MM.1S (cell line): ENCODE results near the gene FAXDC2.

Source experiments
- DNase-seq: peaks from one replicate; pipeline ENCODE4 v3.0.0-alpha.2; 2015
- H2AFZ ChIP-seq: fragments of 300-600 bp; sonication (generic); 2 replicates; pipeline ENCODE4 v1.6.0; 2016; ENCODE audit warnings: antibody characterized with exemption, low read length
- H3F3A ChIP-seq: fragments of 300-600 bp; sonication (generic); 2 replicates; pipeline ENCODE4 v1.6.1; 2016; ENCODE audit warnings: mild to moderate bottlenecking, antibody characterized with exemption, low read length, moderate library complexity, mixed read lengths; ENCODE audit not compliant: insufficient read depth
- H3K27ac ChIP-seq: fragments of 300-600 bp; sonication (generic); 2 replicates; pipeline ENCODE4 v1.5.1; 2016; ENCODE audit warnings: mild to moderate bottlenecking, low read length
- H3K27me3 ChIP-seq: fragments of 300-600 bp; sonication (generic); replicated peaks from 2 replicates; pipeline ENCODE4 v1.6.0; 2016; ENCODE audit warnings: low read length; ENCODE audit not compliant: insufficient read depth
- H3K36me3 ChIP-seq: fragments of 300-600 bp; sonication (generic); replicated peaks from 2 replicates; pipeline ENCODE4 v1.6.1; 2016; ENCODE audit warnings: mild to moderate bottlenecking, low read length, mixed read lengths; ENCODE audit not compliant: insufficient read depth
- H3K4me1 ChIP-seq: fragments of 300-600 bp; sonication (generic); 2 replicates; pipeline ENCODE4 v1.6.1; 2016; ENCODE audit warnings: low read length, mixed read lengths
- H3K4me2 ChIP-seq: fragments of 300-600 bp; sonication (generic); 2 replicates; pipeline ENCODE4 v1.6.0; 2016; ENCODE audit warnings: low read depth, low read length
- H3K4me3 ChIP-seq: fragments of 300-600 bp; sonication (generic); 2 replicates; pipeline ENCODE4 v1.5.1; 2016; ENCODE audit warnings: low read length, mixed read lengths
- H3K79me2 ChIP-seq: fragments of 300-600 bp; sonication (generic); 2 replicates; pipeline ENCODE4 v1.6.1; 2016; ENCODE audit warnings: mixed run types, low read length, mixed read lengths
- H3K9ac ChIP-seq: fragments of 300-600 bp; sonication (generic); 2 replicates; pipeline ENCODE4 v1.6.1; 2016; ENCODE audit warnings: low read length, mixed read lengths
- H3K9me2 ChIP-seq: fragments of 300-600 bp; sonication (generic); replicated peaks from 2 replicates; pipeline ENCODE4 v1.6.1; 2016; ENCODE audit warnings: mild to moderate bottlenecking, low read length, mixed read lengths; ENCODE audit not compliant: insufficient read depth
- H3K9me3 ChIP-seq: fragments of 300-600 bp; sonication (generic); replicated peaks from 2 replicates; pipeline ENCODE4 v1.6.1; 2016; ENCODE audit warnings: mild to moderate bottlenecking, low read length, mixed read lengths; ENCODE audit not compliant: insufficient read depth
- H4K20me1 ChIP-seq: fragments of 300-600 bp; sonication (generic); 2 replicates; pipeline ENCODE4 v1.6.1; 2016; ENCODE audit warnings: mild to moderate bottlenecking, low read length, moderate library complexity, mixed read lengths; ENCODE audit not compliant: insufficient read depth
- EZH2 ChIP-seq: fragments of 300-600 bp; sonication (generic); optimal IDR thresholded peaks from 2 replicates; pipeline ENCODE3; 2017; ENCODE audit warnings: low read depth, mild to moderate bottlenecking, antibody characterized with exemption, low read length, mixed read lengths
- EZH2phosphoT487 ChIP-seq: fragments of 300-600 bp; sonication (generic); IDR thresholded peaks from 2 replicates; pipeline ENCODE4 v1.6.1; 2018; ENCODE audit warnings: antibody characterized with exemption, low read length
- TF ChIP-seq, protein P1 (sequence below): fragments of 300-600 bp; sonication (generic); IDR thresholded peaks from 2 replicates; pipeline ENCODE4 v1.5.1; 2016; ENCODE audit warnings: antibody characterized with exemption, low read length, mixed read lengths

FAXDC2 gene

GRCh38 chr5:154866841-154867240 lies 16.4 kb upstream of the FAXDC2 start:
- H3K4me1 ChIP-seq = peaks cover 17% of the 10 kb centered on the region
- H3K36me3 ChIP-seq = peaks cover 23% of the 10 kb centered on the region; the same call in 1 of the 2 replicates
- DNase-seq = no peak
- peaks cover 45% of the 10 kb centered on the region for H3K79me2 ChIP-seq
- no peak overlapping the region for H3K27ac ChIP-seq
- peaks cover 7% of the 10 kb centered on the region; the same call in 1 of the 2 replicates for H3F3A ChIP-seq
- H3K4me2 ChIP-seq = no peak overlapping the region
- H3K27me3 ChIP-seq = no peaks in the 10 kb centered on the region
- H4K20me1 ChIP-seq = peaks cover 6% of the 10 kb centered on the region; the same call in 1 of the 2 replicates
- H3K9ac ChIP-seq = no peak overlapping the region
- no peak overlapping the region for H2AFZ ChIP-seq
- no peaks in the 10 kb centered on the region for H3K9me2 ChIP-seq
- no peak overlapping the region for H3K4me3 ChIP-seq
- H3K9me3 ChIP-seq = no peaks in the 10 kb centered on the region
- TF ChIP-seq, protein P1, sequence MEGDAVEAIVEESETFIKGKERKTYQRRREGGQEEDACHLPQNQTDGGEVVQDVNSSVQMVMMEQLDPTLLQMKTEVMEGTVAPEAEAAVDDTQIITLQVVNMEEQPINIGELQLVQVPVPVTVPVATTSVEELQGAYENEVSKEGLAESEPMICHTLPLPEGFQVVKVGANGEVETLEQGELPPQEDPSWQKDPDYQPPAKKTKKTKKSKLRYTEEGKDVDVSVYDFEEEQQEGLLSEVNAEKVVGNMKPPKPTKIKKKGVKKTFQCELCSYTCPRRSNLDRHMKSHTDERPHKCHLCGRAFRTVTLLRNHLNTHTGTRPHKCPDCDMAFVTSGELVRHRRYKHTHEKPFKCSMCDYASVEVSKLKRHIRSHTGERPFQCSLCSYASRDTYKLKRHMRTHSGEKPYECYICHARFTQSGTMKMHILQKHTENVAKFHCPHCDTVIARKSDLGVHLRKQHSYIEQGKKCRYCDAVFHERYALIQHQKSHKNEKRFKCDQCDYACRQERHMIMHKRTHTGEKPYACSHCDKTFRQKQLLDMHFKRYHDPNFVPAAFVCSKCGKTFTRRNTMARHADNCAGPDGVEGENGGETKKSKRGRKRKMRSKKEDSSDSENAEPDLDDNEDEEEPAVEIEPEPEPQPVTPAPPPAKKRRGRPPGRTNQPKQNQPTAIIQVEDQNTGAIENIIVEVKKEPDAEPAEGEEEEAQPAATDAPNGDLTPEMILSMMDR = no peak

DNA sequence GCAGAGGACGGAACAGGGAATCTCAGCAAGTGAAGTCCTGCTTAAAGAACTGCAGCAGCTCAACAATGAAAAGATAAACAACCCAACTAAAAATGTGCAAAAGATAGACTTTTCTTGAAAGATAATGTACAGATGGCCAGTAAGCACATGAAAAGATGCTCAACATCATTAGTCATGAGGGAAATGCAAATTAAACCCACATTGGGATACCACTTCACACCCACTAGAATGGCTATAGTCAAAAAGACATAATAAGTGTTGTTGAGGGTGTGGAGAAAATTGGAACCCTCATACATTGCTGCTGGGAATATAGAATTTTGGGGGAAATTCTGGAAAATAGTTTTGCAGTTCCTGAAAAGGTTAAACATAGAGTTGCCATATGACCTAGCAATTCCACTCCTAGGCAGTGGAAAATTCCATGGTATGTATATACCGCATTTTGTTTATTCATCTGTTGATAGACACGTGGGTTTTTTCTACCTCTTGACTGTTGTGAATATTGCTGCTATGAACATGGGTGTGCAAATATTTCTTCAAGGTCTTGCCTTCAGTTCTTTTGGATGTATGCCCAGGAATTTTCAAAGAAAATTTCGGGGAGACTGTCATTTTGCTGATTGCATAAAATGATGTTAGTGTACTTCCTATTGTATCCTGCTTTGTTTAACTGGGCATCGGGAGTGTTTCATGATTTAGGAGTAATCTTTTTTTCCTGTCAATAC lies 15.2 kb upstream of the FAXDC2 start:
- peaks cover 57% of the 10 kb centered on the region for H3K79me2 ChIP-seq
- H4K20me1 ChIP-seq = peaks cover 6% of the 10 kb centered on the region; the same call in 1 of the 2 replicates
- no peaks in the 10 kb centered on the region for H3K9me3 ChIP-seq
- DNase-seq = no peak
- H3K4me1 ChIP-seq = peaks cover 17% of the 10 kb centered on the region
- TF ChIP-seq, protein P1 = no peak
- TF ChIP-seq EZH2 (no peak), EZH2phosphoT487 (no peak)
- H3K4me2 ChIP-seq = no peak overlapping the region
- H3F3A ChIP-seq = peaks cover 7% of the 10 kb centered on the region; the same call in 1 of the 2 replicates
- H3K4me3 ChIP-seq = no peak overlapping the region
- H3K9ac ChIP-seq = no peak overlapping the region
- no peaks in the 10 kb centered on the region for H3K9me2 ChIP-seq
- H3K27ac ChIP-seq = no peak overlapping the region
- no peaks in the 10 kb centered on the region for H3K27me3 ChIP-seq
- H2AFZ ChIP-seq = no peak overlapping the region
- H3K36me3 ChIP-seq = peaks cover 20% of the 10 kb centered on the region; the same call in 1 of the 2 replicates

DNA sequence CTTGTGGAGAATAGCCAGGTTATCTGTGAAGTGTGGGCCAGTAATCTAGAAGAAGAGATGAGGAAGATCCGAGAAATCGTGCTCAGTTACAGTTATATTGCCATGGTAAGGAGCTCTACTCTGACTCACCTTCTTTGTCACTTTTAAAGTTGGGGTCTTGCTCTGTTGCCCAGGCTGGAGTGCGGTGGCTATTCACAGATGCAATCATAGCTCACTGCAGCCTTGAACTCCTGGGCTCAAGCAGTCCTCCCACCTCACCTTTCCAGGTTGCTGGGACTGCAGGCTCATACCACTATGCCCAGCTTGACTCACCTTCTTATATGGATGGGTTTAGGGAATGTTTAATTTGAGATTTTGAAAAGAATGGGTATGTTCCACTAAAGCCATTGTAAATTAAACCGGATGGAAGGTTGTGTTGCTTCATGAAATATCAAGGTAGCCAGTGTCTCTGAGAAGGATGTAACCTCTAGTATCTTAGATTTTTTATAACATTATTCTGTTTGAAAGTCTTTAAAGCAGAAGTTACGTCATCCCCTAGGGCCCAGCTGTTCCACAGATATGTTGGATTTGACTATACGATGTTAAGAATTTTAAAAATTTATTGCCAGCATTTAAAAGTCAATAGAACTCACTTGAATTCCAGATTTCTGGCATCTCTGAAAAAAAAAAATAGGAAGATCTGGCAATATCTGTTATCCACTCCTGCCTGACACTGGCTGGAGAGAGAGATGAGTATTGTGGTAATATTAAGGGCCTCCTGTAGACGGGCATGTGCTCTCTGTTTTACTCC lies 13.1 kb upstream of the FAXDC2 start:
- H3K4me2 ChIP-seq = peak overlapping the region; percentile 53

More for the DNA sequence above, 13.1 kb upstream of the FAXDC2 start:
- Histone ChIP-seq H3K9ac (no peak overlapping the region), H3K27ac (no peak overlapping the region), H3K4me3 (no peak overlapping the region), H3K9me2 (no peaks in the 10 kb centered on the region), H3K9me3 (no peaks in the 10 kb centered on the region), H4K20me1 (peaks cover 6% of the 10 kb centered on the region; the same call in 1 of the 2 replicates), H3K36me3 (peaks cover 17% of the 10 kb centered on the region; the same call in 1 of the 2 replicates), H3F3A (peaks cover 16% of the 10 kb centered on the region; the same call in 1 of the 2 replicates), H3K27me3 (no peaks in the 10 kb centered on the region), H2AFZ (no peak overlapping the region), H3K4me1 (peaks cover 25% of the 10 kb centered on the region), H3K79me2 (peaks cover 78% of the 10 kb centered on the region)
- no peak for DNase-seq
- TF ChIP-seq EZH2 (no peak), EZH2phosphoT487 (no peak)
- TF ChIP-seq, protein P1 = no peak
